Superior temporal gyrus (tissue), 1 donor: ENCODE measurements around the gene USP33.
"Not testable (repeated sequence)": the region's sequence is repeated elsewhere in the genome, so short reads cannot be mapped to it uniquely, and the experiment has no call there.

Experiments used
- DNase-seq: peaks from one replicate; pipeline ENCODE4 v3.0.0-alpha.2; 2016; ENCODE audit errors: extremely low spot score

Gene USP33

GRCh38 chr1:77759071-77760028 lies at the start of gene USP33:
Gene USP33 (minus strand): TSS chr1:77759852. CDS start chr1:77741697, 18,155 bp downstream.
- peak; percentile 86 for DNase-seq

- no peak for DNase-seq
Observed at GRCh38 chr1:77803371-77803770, 43.7 kb upstream of the USP33 start.

GRCh38 chr1:77802026-77802425 lies 42.4 kb upstream of the USP33 start:
- no peak for DNase-seq

DNA sequence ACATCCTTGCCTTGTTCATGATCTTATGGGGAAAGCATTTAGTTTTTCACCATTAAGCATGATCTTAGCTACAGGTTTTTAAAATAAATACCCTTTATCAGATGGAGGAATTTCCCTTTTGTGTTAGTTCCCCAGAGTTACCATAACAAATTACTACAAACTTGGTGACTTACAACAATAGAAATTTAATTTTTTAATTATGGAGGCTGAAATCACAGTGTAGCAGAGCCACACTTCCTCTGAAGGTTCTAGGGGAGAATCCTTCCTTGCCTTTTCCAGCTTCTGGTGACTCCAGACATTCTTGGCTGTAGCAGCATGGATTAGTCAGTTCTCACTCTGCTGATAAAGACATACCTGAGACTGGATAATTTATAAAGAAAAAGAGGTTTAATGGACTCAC lies 38.3 kb upstream of the USP33 start:
- no peak for DNase-seq

DNA sequence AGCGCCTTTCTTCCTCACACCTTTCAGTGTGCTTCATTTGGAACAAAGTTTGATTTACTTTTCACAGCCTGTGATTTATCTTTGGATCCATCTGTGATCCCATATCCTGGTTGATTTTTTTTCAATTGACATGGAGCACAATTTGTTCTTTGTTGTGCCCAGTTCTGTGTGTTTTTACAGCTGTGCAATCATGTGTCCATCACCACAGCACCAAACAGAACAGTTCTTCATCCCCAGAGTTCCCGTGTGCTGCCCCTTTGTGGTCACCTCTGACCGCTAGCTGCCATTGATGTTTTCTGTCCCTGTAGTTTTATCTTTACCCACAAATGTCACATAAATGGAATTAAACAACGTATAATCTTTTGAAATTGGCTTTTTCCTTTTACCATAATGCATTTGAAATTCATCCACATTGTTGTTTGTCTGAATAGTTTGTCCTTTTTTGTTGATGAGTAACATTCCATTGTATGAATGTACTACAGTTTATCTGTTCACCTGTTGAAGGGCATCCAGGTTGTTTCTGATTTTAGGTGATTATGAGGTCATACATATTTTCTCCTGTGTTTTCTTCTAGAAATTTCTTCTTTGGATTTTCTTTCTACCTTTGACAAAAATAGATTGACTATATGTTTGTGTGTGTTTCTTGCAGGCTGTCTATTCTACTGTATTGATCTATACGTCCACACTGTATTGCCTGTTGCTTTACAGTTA lies 37.2 kb upstream of the USP33 start:
- peak; percentile 90 for DNase-seq

DNA sequence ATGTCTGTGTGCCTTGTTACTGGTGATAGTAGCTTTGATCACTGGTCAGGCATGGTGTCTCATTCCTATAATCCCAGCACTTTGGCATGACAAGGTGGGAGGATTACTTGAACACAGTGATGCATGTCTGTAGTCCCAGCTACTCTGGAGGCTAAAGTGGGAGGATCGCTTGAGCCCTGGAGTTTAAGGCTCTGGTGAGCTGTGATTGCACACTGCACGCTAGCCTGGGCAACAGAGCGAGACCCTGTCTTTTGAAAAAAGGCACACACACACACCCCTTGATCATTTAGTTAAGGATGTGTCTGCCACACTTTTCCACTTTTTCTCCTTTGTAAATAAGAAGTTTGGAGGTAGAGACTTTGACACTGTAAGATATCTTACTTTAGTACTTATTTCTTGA lies 34.9 kb upstream of the USP33 start:
- DNase-seq, result no peak

- not testable (repeated sequence) for DNase-seq
Observed at GRCh38 chr1:77786093-77786741, 26.6 kb upstream of the USP33 start.

- DNase-seq, result no peak
Observed at GRCh38 chr1:77783141-77783540, 23.5 kb upstream of the USP33 start.

- no peak for DNase-seq
Observed at GRCh38 chr1:77781683-77782082, 22.0 kb upstream of the USP33 start.

- DNase-seq, result peak; percentile 98
Observed at GRCh38 chr1:77779529-77780281, 20.1 kb upstream of the USP33 start, which contains the start of gene MIGA1. Gene MIGA1 (plus strand): TSS chr1:77779649. CDS start chr1:77783253, 3,604 bp downstream.

- DNase-seq, result no peak
Observed at GRCh38 chr1:77776007-77776700, 16.5 kb upstream of the USP33 start.

DNA sequence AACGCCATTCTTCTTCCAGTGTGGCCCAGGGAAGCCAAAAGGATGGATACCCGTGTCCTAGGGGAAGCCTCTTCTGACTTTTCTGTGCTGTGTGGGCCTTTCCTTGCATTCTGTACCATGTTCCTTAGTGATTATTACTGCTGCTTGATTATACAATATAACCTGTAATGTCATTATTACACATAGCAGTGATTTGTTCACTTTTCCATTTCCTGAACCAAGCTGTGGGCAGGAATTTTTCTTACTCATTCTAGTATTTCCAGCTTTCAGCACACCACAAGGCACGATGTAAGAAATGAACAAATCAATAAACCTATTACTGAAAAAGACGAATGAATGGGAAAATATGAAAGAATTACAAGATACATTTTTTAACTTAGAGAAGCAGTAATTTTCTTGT lies 8.4 kb upstream of the USP33 start:
- no peak for DNase-seq

GRCh38 chr1:77762072-77762476 lies 2.4 kb upstream of the USP33 start:
- DNase-seq, result no peak

DNA sequence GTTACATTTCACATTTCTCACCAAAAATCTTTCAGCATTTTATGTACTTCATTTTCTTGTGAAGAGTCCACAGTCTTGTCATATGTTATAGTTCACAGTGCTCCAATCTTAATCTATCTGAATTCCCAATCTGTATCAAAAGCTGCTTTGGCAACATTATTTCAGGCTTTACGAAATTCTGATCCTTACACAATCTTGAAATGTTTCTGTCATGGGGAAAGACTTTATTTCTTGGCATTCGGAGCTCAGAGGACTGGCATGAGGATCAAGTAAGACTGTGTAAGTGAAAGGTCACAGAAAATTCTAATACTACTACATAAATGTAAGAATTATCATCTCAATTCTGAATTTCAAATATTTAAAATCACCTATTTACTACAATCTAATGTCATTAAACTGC lies 2.0 kb downstream of the USP33 start:
- DNase-seq, result no peak

DNA sequence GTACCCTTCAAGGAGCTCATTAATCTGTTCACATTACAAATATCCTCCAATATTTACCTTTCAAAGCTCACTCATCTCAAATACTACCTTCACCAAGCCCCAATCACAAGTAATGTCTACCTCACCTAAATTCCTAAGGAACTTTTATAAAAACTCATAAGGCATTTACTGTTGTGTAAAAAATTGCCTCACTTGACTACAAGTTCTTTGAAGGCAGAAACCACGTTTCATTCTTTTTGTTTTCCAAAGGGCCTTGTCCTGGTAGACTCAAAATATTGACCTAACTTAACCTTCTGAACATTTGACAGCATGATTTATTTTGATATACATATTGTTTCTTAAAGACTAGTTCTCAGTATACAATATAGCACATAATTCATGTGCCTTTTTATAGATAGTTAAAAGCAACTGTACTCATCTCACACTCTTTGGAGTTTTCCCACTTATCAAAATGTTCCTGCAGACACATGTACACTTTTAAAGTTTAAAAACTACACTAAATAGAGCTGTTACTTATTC lies 2.5 kb downstream of the USP33 start:
- no peak for DNase-seq

DNA sequence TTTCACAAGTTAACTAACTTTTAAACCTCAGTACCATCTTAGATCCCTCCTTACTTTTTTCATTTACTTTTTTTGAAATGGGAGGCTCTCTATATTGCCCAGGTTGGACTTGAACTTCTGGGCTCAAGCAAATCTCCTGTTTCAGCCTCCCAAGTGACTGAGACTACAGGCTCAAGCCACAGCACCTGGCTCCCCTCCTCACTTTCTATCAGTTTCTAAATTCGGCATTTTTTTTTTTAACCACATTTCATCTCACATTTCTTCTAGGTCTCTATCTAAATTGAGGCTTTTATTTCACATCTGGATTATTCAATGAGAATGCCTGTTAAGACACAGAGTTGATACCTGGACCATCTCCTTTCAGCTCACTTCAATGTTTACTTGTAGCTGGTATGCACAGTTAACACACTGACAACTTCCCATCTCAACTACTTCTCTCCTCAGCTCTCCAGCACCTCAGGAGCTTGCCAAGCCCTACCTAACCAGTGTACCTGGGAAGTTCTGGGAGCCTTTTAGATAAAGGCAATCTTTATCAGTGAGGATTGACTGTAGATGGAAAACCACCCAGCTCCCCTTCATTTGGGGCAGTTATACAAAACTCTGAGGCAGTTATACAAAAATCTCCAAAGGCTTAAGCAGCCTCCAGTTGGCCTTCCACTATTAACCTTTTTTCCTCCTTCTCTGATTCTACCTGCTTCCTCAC lies 3.4 kb downstream of the USP33 start:
- no peak for DNase-seq

DNA sequence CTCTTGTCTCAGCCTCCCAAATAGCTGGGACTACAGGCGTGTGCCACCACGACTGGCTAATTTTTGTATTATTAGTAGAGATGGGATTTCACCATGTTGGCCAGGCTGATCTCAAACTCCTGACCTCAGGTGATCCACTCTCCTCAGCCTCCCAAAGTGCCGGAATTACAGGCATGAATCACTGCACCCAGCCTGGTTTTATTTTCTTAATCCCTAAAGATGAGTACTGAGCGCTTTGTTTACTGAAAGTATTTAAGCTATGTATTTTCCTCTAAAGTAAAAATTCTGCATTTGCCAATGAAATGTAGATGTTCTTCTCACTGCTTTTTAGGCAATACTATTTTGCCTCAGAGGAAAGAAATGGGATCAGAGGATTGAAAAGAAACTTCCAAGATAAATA lies 10.2 kb downstream of the USP33 start:
- DNase-seq, result not testable (repeated sequence)

DNA sequence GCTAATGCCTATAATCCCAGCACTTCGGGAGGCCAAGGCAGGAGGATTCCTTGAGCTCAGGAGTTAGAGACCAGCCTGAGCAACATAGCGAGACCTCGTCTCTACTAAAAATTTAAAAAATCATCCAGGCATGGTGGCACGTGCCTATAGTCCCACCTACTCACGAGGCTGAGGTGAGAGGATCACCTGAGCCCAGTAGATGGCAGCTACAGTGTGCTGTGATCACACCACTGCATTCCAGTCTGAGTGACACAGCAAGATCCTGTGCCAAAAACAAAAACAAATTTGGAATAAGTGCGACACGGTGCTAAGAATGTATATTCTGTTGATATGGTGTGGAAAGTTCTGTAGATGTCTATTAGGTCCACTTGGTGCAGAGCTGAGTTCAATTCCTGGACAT lies 15.1 kb downstream of the USP33 start:
- no peak for DNase-seq

GRCh38 chr1:77742011-77742555 lies 17.6 kb downstream of the USP33 start:
- DNase-seq, result no peak

GRCh38 chr1:77741316-77741715 lies 18.3 kb downstream of the USP33 start:
- DNase-seq, result no peak
